A375 (cell line): ENCODE results near the gene ANKHD1. TPM values are rescaled to one million over a fixed set of nuclear protein-coding genes. Genes with fewer than 3 reads are reported as not detected.
A peak's percentile ranks its signal among the peaks of the same experiment; 100 is the strongest.

Experiments used
- small RNA-seq: library from RNA; depleted of rRNA; stranded (forward); fragments of <200 nt; gene quantifications from one replicate; pipeline ENCODE3, GENCODE V24; 2014
- total RNA-seq: library from RNA; depleted of rRNA; stranded (reverse); fragments of >200 nt; shearing (Covaris generic); gene quantifications from 2 replicates; pipeline ENCODE4 v1.2.3, GENCODE V29; 2014; rRNA removed

ANKHD1 gene, protein sequence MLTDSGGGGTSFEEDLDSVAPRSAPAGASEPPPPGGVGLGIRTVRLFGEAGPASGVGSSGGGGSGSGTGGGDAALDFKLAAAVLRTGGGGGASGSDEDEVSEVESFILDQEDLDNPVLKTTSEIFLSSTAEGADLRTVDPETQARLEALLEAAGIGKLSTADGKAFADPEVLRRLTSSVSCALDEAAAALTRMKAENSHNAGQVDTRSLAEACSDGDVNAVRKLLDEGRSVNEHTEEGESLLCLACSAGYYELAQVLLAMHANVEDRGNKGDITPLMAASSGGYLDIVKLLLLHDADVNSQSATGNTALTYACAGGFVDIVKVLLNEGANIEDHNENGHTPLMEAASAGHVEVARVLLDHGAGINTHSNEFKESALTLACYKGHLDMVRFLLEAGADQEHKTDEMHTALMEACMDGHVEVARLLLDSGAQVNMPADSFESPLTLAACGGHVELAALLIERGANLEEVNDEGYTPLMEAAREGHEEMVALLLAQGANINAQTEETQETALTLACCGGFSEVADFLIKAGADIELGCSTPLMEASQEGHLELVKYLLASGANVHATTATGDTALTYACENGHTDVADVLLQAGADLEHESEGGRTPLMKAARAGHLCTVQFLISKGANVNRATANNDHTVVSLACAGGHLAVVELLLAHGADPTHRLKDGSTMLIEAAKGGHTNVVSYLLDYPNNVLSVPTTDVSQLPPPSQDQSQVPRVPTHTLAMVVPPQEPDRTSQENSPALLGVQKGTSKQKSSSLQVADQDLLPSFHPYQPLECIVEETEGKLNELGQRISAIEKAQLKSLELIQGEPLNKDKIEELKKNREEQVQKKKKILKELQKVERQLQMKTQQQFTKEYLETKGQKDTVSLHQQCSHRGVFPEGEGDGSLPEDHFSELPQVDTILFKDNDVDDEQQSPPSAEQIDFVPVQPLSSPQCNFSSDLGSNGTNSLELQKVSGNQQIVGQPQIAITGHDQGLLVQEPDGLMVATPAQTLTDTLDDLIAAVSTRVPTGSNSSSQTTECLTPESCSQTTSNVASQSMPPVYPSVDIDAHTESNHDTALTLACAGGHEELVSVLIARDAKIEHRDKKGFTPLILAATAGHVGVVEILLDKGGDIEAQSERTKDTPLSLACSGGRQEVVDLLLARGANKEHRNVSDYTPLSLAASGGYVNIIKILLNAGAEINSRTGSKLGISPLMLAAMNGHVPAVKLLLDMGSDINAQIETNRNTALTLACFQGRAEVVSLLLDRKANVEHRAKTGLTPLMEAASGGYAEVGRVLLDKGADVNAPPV (N-terminal part only)
- total RNA-seq, result 63.8 and 77.6 TPM in 2 replicates

DNA sequence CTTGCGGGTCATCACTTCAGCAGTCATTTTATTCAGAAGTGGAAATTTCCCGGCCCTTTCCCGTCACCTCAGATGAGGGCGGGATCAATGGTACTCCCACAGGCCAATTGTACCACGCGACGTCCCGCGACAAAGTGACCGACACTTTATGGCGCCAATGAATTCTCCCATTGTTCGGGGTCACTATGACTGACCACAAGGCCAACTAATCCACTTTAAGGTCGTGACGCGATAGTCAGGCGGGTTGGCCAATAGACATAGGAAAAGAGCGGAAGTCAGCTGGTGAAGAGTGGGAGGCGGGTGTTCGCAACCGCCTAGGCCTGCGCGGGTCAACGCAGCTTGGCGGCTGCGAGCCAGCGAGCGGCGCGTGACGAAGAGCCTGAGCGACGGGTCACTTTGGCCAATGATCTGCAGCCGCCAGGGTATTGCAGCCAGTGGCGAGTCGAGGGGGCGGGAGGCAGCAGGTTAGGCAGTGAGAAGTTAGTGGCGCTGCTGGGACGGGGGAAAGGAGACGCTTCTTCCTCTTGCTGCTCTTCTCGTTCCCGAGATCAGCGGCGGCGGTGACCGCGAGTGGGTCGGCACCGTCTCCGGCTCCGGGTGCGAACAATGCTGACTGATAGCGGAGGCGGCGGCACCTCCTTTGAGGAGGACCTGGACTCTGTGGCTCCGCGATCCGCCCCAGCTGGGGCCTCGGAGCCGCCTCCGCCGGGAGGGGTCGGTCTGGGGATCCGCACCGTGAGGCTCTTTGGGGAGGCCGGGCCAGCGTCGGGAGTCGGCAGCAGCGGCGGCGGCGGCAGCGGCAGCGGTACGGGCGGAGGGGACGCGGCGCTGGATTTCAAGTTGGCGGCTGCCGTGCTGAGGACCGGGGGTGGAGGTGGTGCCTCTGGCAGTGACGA, at the start of gene ANKHD1:
ANKHD1 (plus strand) TSS at position 472 of the 896 bp plus-strand sequence; CDS start at position 607, 135 bp downstream.

DNA sequence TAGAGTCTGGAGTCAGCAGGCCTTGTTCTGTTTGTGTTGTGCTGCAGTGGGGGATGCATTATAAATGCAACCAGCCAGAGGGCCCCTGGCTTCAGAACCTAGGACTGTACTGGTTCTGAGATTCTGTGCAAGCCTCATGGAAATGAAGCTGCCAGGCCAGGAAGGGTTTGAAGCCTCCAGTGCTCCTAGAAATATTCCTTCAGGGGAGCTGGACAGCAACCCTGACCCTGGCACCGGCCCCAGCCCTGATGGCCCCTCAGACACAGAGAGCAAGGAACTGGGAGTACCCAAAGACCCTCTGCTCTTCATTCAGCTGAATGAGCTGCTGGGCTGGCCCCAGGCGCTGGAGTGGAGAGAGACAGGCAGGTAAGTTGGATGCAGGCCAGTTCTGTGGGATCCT, 41.5 kb upstream of the ANKHD1 start, which contains the start of gene SLC4A9:
SLC4A9 (plus strand) TSS at position 94 of the 400 bp plus-strand sequence; CDS start at position 137, 43 bp downstream.

DNA sequence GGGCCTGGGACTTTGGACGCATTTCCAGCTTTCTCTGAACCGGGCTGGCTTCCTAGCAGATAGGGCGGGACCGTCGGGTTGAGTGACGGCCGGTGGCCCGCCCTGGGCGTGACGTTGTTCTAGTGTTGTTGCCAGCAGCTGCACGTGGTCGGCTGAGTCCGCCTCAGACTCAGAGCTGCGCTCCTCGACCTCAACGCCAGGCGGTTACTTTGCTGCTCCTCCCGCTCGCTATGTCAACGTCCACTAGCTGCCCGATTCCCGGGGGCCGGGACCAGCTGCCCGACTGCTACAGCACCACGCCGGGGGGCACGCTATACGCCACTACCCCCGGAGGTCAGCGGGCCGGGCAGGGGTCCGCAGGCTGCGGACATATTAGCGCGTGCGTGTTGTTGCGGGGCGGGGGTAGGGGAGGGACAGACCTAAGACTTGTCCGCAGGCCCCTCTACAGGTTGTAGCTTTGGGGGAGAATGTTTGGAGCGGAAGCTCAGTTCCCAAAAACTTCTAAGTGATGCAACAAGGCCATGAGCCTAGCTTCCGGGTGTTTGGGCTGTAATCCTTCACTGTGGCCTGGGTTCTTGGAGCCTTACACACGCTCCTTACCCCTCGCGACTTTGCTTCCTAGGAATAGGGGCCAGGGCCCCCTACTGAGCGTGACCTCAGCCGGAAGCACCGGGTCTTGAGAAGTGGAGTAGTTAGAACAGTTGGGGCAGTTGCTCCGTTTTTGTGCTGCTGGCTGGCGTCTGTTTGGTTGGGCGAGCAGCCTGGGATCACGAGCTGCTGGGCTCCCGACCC, 146.1 kb downstream of the ANKHD1 start, which contains the start of gene EIF4EBP3:
EIF4EBP3 (plus strand) TSS at position 155 of the 792 bp plus-strand sequence; CDS start at position 231, 76 bp downstream.

DNA sequence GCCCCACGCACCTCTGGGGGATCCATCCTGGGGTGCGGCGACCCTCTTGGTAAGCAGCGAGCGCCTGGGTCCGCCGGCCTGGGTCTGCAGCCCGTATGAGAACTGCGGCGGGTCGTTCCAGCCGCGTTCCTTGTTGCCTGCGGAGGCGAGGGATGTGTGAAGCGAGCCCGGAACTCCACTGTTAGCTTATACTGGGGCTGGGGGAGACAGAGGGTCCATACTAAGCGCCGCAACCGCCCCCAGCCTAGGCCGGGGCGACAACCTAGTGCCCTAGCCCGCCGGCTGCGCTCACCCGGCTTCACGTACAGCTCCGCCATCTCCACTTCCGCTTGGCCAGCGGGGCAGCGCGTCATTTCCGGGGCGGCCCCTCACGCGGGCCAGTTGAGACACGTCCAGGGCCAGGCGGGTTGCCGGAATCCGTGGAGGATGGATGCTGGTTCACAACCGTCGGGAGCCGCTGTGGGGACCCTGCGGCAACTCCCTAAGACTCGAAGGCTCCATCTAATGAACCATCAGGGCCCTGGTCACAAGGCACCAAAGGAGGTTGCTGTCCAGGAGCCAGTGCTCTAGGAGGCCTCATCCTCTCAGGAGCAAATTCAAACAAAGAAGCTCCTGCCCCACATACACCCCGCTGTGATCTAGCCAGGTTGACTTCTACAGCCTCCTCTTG, 155.6 kb downstream of the ANKHD1 start, which contains the start of gene SRA1:
SRA1 (minus strand) TSS at position 338 of the 670 bp plus-strand sequence; CDS start at position 317, 21 bp downstream.

DNA sequence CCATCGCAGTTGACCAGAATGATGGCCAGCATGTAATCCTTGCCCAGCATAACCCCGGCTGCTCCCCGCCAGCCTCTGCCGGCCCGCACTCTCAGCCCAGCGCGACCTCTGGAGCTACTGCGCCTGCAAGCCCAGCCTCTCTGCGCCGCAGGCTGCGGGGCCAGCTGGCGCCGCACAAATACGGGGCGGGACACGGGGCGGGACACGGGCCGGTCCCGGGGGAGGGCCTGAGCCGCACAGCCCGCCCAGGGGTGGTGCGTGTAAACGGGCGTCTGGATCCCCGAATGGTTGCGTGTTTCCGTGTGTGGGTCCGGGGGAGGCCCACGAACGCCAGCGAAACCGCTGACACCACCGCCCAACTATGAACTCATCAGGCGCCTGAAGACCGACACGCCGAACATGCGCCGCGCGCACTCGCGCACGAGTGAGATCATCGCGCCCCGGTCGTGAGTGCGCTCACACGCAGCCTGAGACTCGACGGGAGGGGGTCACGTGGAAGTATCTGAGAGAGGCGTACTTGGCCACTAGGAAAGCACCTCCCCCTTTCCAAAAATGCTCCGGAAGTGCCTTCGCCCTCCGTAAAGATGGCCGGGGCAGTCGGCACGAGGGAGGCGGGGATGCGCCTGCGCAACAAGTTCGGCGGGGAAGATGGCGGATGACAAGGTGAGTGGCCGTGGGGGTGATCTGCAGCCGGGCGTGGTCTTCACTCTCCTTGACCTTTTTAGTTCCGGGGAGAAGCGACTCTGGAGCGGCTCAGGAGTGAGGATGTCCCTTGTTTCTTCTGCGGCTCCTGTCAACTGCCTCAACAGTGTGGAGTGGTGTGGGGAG, 162.8 kb downstream of the ANKHD1 start, which contains the start of the genes APBB3 and SLC35A4:
APBB3 (minus strand) TSS at position 403 of the 828 bp plus-strand sequence; CDS start at position 50, 353 bp downstream.
SLC35A4 (plus strand) TSS at position 633 of the 828 bp plus-strand sequence. CDS start 2,342 bp downstream, outside the sequence.

Small RNA genes within 50 kb of the gene (small RNA-seq; reads per million reads assigned to genes)
- gene RF00279, result 0.71 reads per million, percentile 42 among the genes with 10 or more reads in this experiment
- gene RF00443, result not detected
- not detected for gene RNU4-14P

Other genes with a start within 250 kb of the ANKHD1 start
- gene CYSTM1, start 226.6 kb upstream of the ANKHD1 start, total RNA-seq, result 20.3 TPM in 2 replicates
- gene PFDN1, start 98.7 kb upstream of the ANKHD1 start, total RNA-seq, result 62.6 and 83.2 TPM in 2 replicates
- 16.0 and 21.3 TPM in 2 replicates for gene HBEGF, start 55.2 kb upstream of the ANKHD1 start, total RNA-seq
- gene SLC4A9, start 41.6 kb upstream of the ANKHD1 start, total RNA-seq, result not detected in 2 replicates
- 1.2 and 1.5 TPM in 2 replicates for gene EIF4EBP3, start 145.8 kb downstream of the ANKHD1 start, total RNA-seq
- 75.4 and 81.9 TPM in 2 replicates for gene SRA1, start 155.6 kb downstream of the ANKHD1 start, total RNA-seq
- 21.5 and 23.7 TPM in 2 replicates for gene APBB3, start 162.8 kb downstream of the ANKHD1 start, total RNA-seq
- 19.0 and 19.4 TPM in 2 replicates for gene SLC35A4, start 163.0 kb downstream of the ANKHD1 start, total RNA-seq
- 0.30 and 0.66 TPM in 2 replicates for gene CD14, start 231.3 kb downstream of the ANKHD1 start, total RNA-seq
- gene TMCO6, start 237.6 kb downstream of the ANKHD1 start, total RNA-seq, result 22.0 and 35.5 TPM in 2 replicates
- gene NDUFA2, start 245.8 kb downstream of the ANKHD1 start, total RNA-seq, result 98.0 and 106 TPM in 2 replicates
- 156 and 166 TPM in 2 replicates for gene IK, start 246.0 kb downstream of the ANKHD1 start, total RNA-seq